WERI-Rb-1 (cell line): ENCODE measurements around the gene NEAT1.

ENCODE experiments used
- DNase-seq: peaks from one replicate; pipeline ENCODE4 v3.0.0-alpha.2; 2020
- H3K27ac ChIP-seq: fragments of 250-450 bp; sonication (Bioruptor Pico); 2 replicates; pipeline ENCODE4 v1.5.1; 2020; ENCODE audit warnings: mild to moderate bottlenecking, moderate library complexity
- H3K27me3 ChIP-seq: fragments of 250-450 bp; sonication (Bioruptor Pico); 2 replicates; pipeline ENCODE4 v1.5.1; 2021; ENCODE audit warnings: mild to moderate bottlenecking, low read depth, moderate library complexity; ENCODE audit not compliant: insufficient read depth, severe bottlenecking
- H3K36me3 ChIP-seq: fragments of 250-450 bp; sonication (Bioruptor Pico); 2 replicates; pipeline ENCODE4 v1.5.1; 2020; ENCODE audit warnings: mild to moderate bottlenecking, moderate library complexity
- H3K4me3 ChIP-seq: 2 replicates; pipeline ENCODE4 v1.5.1; 2011; ENCODE audit warnings: low read depth, mild to moderate bottlenecking, control low read depth, low read length
- H3K9me3 ChIP-seq: fragments of 250-450 bp; sonication (Bioruptor Pico); 2 replicates; pipeline ENCODE4 v1.5.1; 2021; ENCODE audit warnings: mild to moderate bottlenecking, moderate library complexity; ENCODE audit not compliant: severe bottlenecking
- CTCF ChIP-seq: IDR thresholded peaks from 2 replicates; pipeline ENCODE4 v1.5.1; 2011; ENCODE audit warnings: low read depth, mild to moderate bottlenecking, control low read depth, inconsistent platforms, low read length

Gene NEAT1

GRCh38 chr11:65489035-65489705 lies 66.6 kb downstream of the NEAT1 start:
- TF ChIP-seq CTCF, result no peak
- no peaks in the 10 kb centered on the region for H3K36me3 ChIP-seq
- H3K4me3 ChIP-seq, result no peak overlapping the region
- no peaks in the 10 kb centered on the region for H3K9me3 ChIP-seq
- no peak for DNase-seq
- no peaks in the 10 kb centered on the region for H3K27me3 ChIP-seq
- peak overlapping the region; percentile 85 for H3K27ac ChIP-seq

DNA sequence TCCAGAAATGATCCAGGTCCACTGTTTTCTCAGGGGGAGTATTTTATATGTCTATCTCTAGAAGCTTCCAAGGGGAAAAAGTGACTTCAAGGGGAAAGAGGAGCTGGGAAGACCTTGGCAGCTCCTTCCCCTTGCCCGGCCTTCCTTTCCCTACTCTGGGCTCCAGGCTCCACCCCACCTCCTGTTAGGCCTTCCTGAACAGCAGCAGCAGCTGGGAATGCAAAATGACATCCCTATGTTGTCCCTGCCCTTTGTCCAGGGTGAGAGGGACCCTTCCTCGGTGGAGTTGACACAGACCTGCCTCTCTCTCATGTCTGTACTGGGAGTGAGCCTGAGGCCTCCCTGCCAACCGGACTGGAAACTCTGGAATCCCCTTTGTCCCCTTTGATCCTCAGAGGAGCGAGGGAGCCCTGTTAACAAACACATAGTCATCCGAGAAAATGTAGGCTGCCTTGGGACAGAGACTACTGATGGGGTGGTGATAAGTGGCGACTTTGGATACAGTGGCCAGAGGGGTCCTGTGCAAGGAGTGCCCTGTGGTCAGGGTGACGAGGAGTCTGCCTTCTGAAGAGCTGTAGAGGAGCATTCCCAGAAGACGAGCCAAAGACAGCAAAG lies 67.2 kb downstream of the NEAT1 start:
- H3K9me3 ChIP-seq, result no peaks in the 10 kb centered on the region
- DNase-seq, result no peak
- H3K27me3 ChIP-seq, result no peaks in the 10 kb centered on the region
- no peak for TF ChIP-seq CTCF
- no peak overlapping the region for H3K4me3 ChIP-seq
- H3K27ac ChIP-seq, result peak overlapping the region; percentile 37
- H3K36me3 ChIP-seq, result no peaks in the 10 kb centered on the region

DNA sequence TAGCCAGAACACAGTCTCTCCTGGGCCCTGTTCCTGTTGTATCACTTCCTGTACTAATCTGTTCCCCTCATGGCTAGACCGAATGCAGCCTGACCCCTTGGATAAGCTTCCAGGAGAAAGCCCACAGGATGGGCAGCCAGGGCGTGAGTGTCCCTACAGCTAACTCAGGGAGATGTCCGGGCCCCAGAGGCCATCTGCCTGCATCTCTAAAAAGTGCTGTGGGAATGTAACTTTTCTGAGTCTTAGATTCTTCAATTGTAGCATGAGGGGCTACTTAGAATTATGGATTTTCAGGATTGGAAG lies 68.5 kb downstream of the NEAT1 start:
- DNase-seq, result no peak

DNA sequence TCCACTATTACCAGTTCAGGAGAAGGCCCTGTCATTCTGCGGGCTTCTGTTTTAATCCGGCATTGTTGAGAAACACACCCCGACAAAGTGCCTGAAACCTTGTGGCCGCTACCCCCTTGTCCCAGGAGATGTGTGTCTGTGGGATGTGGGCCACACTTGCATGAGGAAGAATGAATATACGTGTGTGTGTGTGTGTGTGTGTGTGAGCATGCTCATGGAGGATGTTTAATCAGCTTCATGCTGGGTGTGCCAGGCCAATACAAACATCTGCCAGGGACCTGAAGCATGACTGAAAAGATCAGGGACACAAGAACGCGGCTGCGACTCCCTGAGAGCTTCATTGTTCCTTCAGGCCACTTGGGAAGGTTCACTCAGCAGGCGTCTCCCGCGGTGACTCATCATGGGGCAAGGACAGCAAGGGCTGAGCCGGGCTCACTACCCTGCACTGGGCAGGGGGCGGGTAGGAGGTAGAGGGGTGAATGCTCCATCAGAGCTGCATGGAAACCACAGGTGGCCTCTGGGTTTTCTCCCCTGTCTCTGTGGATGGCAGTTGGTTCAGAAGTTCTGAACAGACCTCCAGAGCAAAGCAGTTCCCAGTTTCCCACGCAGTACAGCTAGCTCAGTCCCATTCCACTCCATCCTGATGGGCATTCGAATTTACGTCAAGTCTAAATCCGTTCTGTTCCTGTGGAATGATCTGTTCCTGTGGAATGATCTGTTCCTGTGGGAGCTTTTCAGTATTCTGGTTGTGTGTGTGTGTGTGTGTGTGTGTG lies 69.2 kb downstream of the NEAT1 start:
- no peaks in the 10 kb centered on the region for H3K36me3 ChIP-seq
- no peak overlapping the region for H3K4me3 ChIP-seq
- H3K9me3 ChIP-seq, result no peaks in the 10 kb centered on the region
- H3K27me3 ChIP-seq, result no peaks in the 10 kb centered on the region
- peak; percentile 68 for DNase-seq
- H3K27ac ChIP-seq, result peak overlapping the region; percentile 17
- no peak for TF ChIP-seq CTCF

More for the DNA sequence above, 68.5 kb downstream of the NEAT1 start:
- Histone ChIP-seq H3K9me3 (no peaks in the 10 kb centered on the region), H3K36me3 (no peaks in the 10 kb centered on the region), H3K4me3 (no peak overlapping the region), H3K27me3 (no peaks in the 10 kb centered on the region), H3K27ac (peak overlapping the region; percentile 17)
- TF ChIP-seq CTCF, result no peak

DNA sequence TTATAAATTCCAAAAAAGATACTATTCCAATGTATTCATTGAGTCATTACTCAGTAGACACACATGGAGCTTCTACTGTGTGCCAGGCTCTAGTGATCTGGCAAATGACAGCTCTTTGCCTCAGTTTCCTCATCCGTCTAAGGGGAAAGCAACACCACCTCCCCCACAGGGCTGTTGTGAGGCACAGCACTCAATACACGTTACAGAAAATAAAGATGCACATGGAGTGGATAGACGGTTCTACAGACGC lies 69.7 kb downstream of the NEAT1 start:
- Histone ChIP-seq H3K27ac (no peak overlapping the region; the same call in 1 of the 2 replicates), H3K36me3 (no peaks in the 10 kb centered on the region), H3K27me3 (no peaks in the 10 kb centered on the region), H3K4me3 (no peak overlapping the region), H3K9me3 (no peaks in the 10 kb centered on the region)
- no peak for TF ChIP-seq CTCF
- no peak for DNase-seq
